Left hindlimb (tissue), 1 donor: ENCODE measurements around the gene SLC1A6.
"Not testable (repeated sequence)": the region's sequence is repeated elsewhere in the genome, so short reads cannot be mapped to it uniquely, and the experiment has no call there.

ENCODE experiments used
- DNase-seq: peaks from one replicate; pipeline ENCODE4 v3.0.0-alpha.2; 2018

The SLC1A6 gene

GRCh38 chr19:14979476-14980255 is at the start of gene SLC1A6:
TSS of gene SLC1A6 (minus strand) at chr19:14979864. CDS start at chr19:14972910, 6,954 bp downstream.
- peak; percentile 38 for DNase-seq

GRCh38 chr19:15028490-15028889 is 48.8 kb upstream of the SLC1A6 start:
- no peak for DNase-seq

- no peak for DNase-seq
Measured at GRCh38 chr19:15025217-15025616, 45.6 kb upstream of the SLC1A6 start.

GRCh38 chr19:15022752-15023151 is 43.1 kb upstream of the SLC1A6 start:
- no peak for DNase-seq

- no peak for DNase-seq
Measured at GRCh38 chr19:15021286-15022007, 41.8 kb upstream of the SLC1A6 start.

GRCh38 chr19:15018836-15019235 is 39.2 kb upstream of the SLC1A6 start:
- not testable (repeated sequence) for DNase-seq

GRCh38 chr19:15015946-15016542 is 36.4 kb upstream of the SLC1A6 start:
- DNase-seq: no peak

GRCh38 chr19:15014579-15014978 is 34.9 kb upstream of the SLC1A6 start:
- DNase-seq: no peak

- DNase-seq: no peak
Measured at GRCh38 chr19:15010501-15011300, 31.0 kb upstream of the SLC1A6 start.

GRCh38 chr19:15008308-15008707 is 28.6 kb upstream of the SLC1A6 start:
- no peak for DNase-seq

GRCh38 chr19:14997981-14998380 is 18.3 kb upstream of the SLC1A6 start:
- no peak for DNase-seq

- no peak for DNase-seq
Measured at GRCh38 chr19:14992780-14993179, 13.1 kb upstream of the SLC1A6 start.

- DNase-seq: no peak
Measured at GRCh38 chr19:14985133-14985532, 5.5 kb upstream of the SLC1A6 start.

- no peak for DNase-seq
Measured at GRCh38 chr19:14978161-14978776, 1.4 kb downstream of the SLC1A6 start.

- no peak for DNase-seq
Measured at GRCh38 chr19:14977128-14977527, 2.5 kb downstream of the SLC1A6 start.

GRCh38 chr19:14974488-14974887 is 5.2 kb downstream of the SLC1A6 start:
- no peak for DNase-seq

GRCh38 chr19:14972676-14973075 is 7.0 kb downstream of the SLC1A6 start:
- no peak for DNase-seq

- DNase-seq: no peak
Measured at GRCh38 chr19:14971474-14971873, 8.2 kb downstream of the SLC1A6 start.

GRCh38 chr19:14968247-14968646 is 11.4 kb downstream of the SLC1A6 start:
- DNase-seq: no peak

- no peak for DNase-seq
Measured at GRCh38 chr19:14961956-14962685, 17.5 kb downstream of the SLC1A6 start.

GRCh38 chr19:14959263-14959662 is 20.4 kb downstream of the SLC1A6 start:
- DNase-seq: no peak

GRCh38 chr19:14957464-14957863 is 22.2 kb downstream of the SLC1A6 start:
- DNase-seq: no peak
